H1 (cell line): ENCODE measurements around the gene LMO2. TPM values are rescaled to one million over a fixed set of nuclear protein-coding genes. Genes with fewer than 3 reads are reported as not detected.

ENCODE experiments used
- CEBPB ChIP-seq: IDR thresholded peaks from 2 replicates; pipeline ENCODE4 v1.6.1; 2012; ENCODE audit warnings: low read depth, low read length
- CHD7 ChIP-seq: fragments of 300-600 bp; sonication (generic); IDR thresholded peaks from 2 replicates; pipeline ENCODE4 v1.7.1; 2012; ENCODE audit warnings: low read length, moderate library complexity, mild to moderate bottlenecking, inconsistent platforms; ENCODE audit not compliant: insufficient replicate concordance
- JUND ChIP-seq: IDR thresholded peaks from 2 replicates; pipeline ENCODE4 v1.6.1; 2011; ENCODE audit warnings: mild to moderate bottlenecking, improper control_type of control experiment, low read length
- RBBP5 ChIP-seq: IDR thresholded peaks from 2 replicates; pipeline ENCODE4 v1.7.1; 2012; ENCODE audit warnings: low read depth, mild to moderate bottlenecking, inconsistent platforms, low read length, moderate library complexity, borderline replicate concordance
- polyA plus RNA-seq, 7 experiments: library from polyadenylated mRNA; depleted of rRNA in 3 of 7; stranded (reverse) in 5 of 7; unstranded in 2 of 7; fragments of >200 nt in 5 of 7; fragments of 200-250 nt in 2 of 7; gene quantifications; 1 replicate in 5 of 7; 2 replicates in 1 of 7; 4 replicates in 1 of 7; pipeline versions ENCODE4 v1.2.1 to v1.2.3, GENCODE V29; 2011 to 2013; ENCODE audit warnings: missing spikeins in 2 of 7, mixed read lengths in 2 of 7
- total RNA-seq: library from RNA; stranded (reverse); fragmentation: NEBNext Ultra II Directional; extraction: Animal tissue kit (Norgen Biotek cat#: 25700); gene quantifications from 2 replicates; pipeline ENCODE4 v1.2.1, GENCODE V29; 2021

The LMO2 gene
- total and polyA plus RNA-seq, 2 of the 8 experiments (the other 6 are each of a cell fraction or from before 2014, with no cell fraction given), result 1.6 to 2.7 TPM

- TF ChIP-seq CHD7 (no peak), JUND (no peak), CEBPB (no peak), RBBP5 (no peak)
- TF ChIP-seq, all 59 proteins: peak for 0
These were observed 31.8 kb upstream of the LMO2 start (continued) for GRCh38 chr11:33923626-33924025.
